BJ (cell line): Measurements from ENCODE around the gene CAMSAP3. TPM values are rescaled to one million over a fixed set of nuclear protein-coding genes. Genes with fewer than 3 reads are reported as not detected.

ENCODE experiments used
- CTCF ChIA-PET: fragments of 350-600 bp; formaldehyde crosslinking; extraction: SDS; loops from one replicate; lab custom pipeline; 2021; ENCODE audit warnings: antibody characterized with exemption, inconsistent platforms; lab: Yijun Ruan, JAX
- POLR2A ChIA-PET: fragments of 300-600 bp; sonication (Branson Sonifier 250); formaldehyde crosslinking; extraction: SDS; loops from one replicate; lab custom pipeline; 2021; ENCODE audit warnings: antibody characterized with exemption; lab: Charles Lee
- DNase-seq: peaks from one replicate; pipeline ENCODE4 v3.0.0-alpha.2; 2011; ENCODE audit warnings: low read depth
- H3K27me3 ChIP-seq: 2 replicates; pipeline ENCODE4 v1.6.0; 2011; ENCODE audit warnings: low read length; ENCODE audit not compliant: control insufficient read depth, insufficient read depth
- H3K36me3 ChIP-seq: 2 replicates; pipeline ENCODE4 v1.5.1; 2011; ENCODE audit warnings: low read length; ENCODE audit not compliant: control insufficient read depth, insufficient read depth
- H3K4me3 ChIP-seq: 2 replicates; pipeline ENCODE4 v1.5.1; 2011; ENCODE audit warnings: low read depth, mild to moderate bottlenecking, control low read depth, low read length
- CTCF ChIP-seq: IDR thresholded peaks from 2 replicates; pipeline ENCODE4 v1.5.1; 2011; ENCODE audit warnings: low read depth, mild to moderate bottlenecking, control low read depth, inconsistent platforms, low read length, moderate library complexity; ENCODE audit not compliant: insufficient read depth
- polyA plus RNA-seq: library from polyadenylated mRNA; depleted of rRNA; stranded (reverse); fragments of >200 nt; gene quantifications from 2 replicates; pipeline ENCODE4 v1.2.3, GENCODE V29; 2011

The CAMSAP3 gene
- polyA plus RNA-seq, 1 experiment = not detected

- Histone ChIP-seq H3K27me3 (no peaks in the 10 kb centered on the region), H3K36me3 (peaks cover 2% of the 10 kb centered on the region), H3K4me3 (no peak overlapping the region)
- DNase-seq = no peak
- ChIA-PET POLR2A (no interaction called here), CTCF (interaction anchor here (0.8 kb wide), 1 partner anchor 35 kb away, joined by 4 read pairs; the partner anchor contains the start of gene TRAPPC5)
- TF ChIP-seq CTCF = no peak
These were observed 49.5 kb downstream of the CAMSAP3 start for GRCh38 chr19:7645163-7645562.

- TF ChIP-seq CTCF = no peak
- DNase-seq = no peak
- Histone ChIP-seq H3K27me3 (peaks cover 3% of the 10 kb centered on the region; the same call in 1 of the 2 replicates), H3K4me3 (no peak overlapping the region), H3K36me3 (peaks cover 2% of the 10 kb centered on the region)
- ChIA-PET POLR2A (no interaction called here), CTCF (no interaction called here)
These were observed 50.2 kb downstream of the CAMSAP3 start for GRCh38 chr19:7645656-7646425.

GRCh38 chr19:7646426-7646700, 50.7 kb downstream of the CAMSAP3 start:
- CTCF ChIA-PET = no interaction called here
- Histone ChIP-seq H3K36me3 (peaks cover 2% of the 10 kb centered on the region), H3K27me3 (peaks cover 3% of the 10 kb centered on the region; the same call in 1 of the 2 replicates), H3K4me3 (no peak overlapping the region)
- DNase-seq = no peak
- no peak for TF ChIP-seq CTCF
- POLR2A ChIA-PET = no interaction called here

- POLR2A ChIA-PET = no interaction called here
- TF ChIP-seq CTCF = no peak
- CTCF ChIA-PET = no interaction called here
- Histone ChIP-seq H3K27me3 (peaks cover 3% of the 10 kb centered on the region; the same call in 1 of the 2 replicates), H3K36me3 (peaks cover 2% of the 10 kb centered on the region), H3K4me3 (no peak overlapping the region)
- no peak for DNase-seq
These were observed 51.5 kb downstream of the CAMSAP3 start for GRCh38 chr19:7647156-7647555.

- Histone ChIP-seq H3K27me3 (peaks cover 3% of the 10 kb centered on the region; the same call in 1 of the 2 replicates), H3K4me3 (no peak overlapping the region), H3K36me3 (no peaks in the 10 kb centered on the region; the same call in 1 of the 2 replicates)
- DNase-seq = no peak
- POLR2A ChIA-PET = no interaction called here
- CTCF ChIA-PET = interaction anchor here (0.6 to 11.0 kb wide), 5 partner anchors 13 to 151 kb away, joined by 3 to 91 read pairs (median 4); partner anchors contain the start of gene TRAPPC5
- no peak for TF ChIP-seq CTCF
These were observed 52.8 kb downstream of the CAMSAP3 start for GRCh38 chr19:7648265-7649014.
